MM.1S (cell line): ENCODE measurements around the gene DENND2D.
A peak's percentile ranks its signal among the peaks of the same experiment; 100 is the strongest.

Experiments used
- DNase-seq: peaks from one replicate; pipeline ENCODE4 v3.0.0-alpha.2; 2015
- H2AFZ ChIP-seq: fragments of 300-600 bp; sonication (generic); 2 replicates; pipeline ENCODE4 v1.6.0; 2016; ENCODE audit warnings: antibody characterized with exemption, low read length
- H3F3A ChIP-seq: fragments of 300-600 bp; sonication (generic); 2 replicates; pipeline ENCODE4 v1.6.1; 2016; ENCODE audit warnings: mild to moderate bottlenecking, antibody characterized with exemption, low read length, moderate library complexity, mixed read lengths; ENCODE audit not compliant: insufficient read depth
- H3K27ac ChIP-seq: fragments of 300-600 bp; sonication (generic); 2 replicates; pipeline ENCODE4 v1.5.1; 2016; ENCODE audit warnings: mild to moderate bottlenecking, low read length
- H3K27me3 ChIP-seq: fragments of 300-600 bp; sonication (generic); replicated peaks from 2 replicates; pipeline ENCODE4 v1.6.0; 2016; ENCODE audit warnings: low read length; ENCODE audit not compliant: insufficient read depth
- H3K36me3 ChIP-seq: fragments of 300-600 bp; sonication (generic); replicated peaks from 2 replicates; pipeline ENCODE4 v1.6.1; 2016; ENCODE audit warnings: mild to moderate bottlenecking, low read length, mixed read lengths; ENCODE audit not compliant: insufficient read depth
- H3K4me1 ChIP-seq: fragments of 300-600 bp; sonication (generic); 2 replicates; pipeline ENCODE4 v1.6.1; 2016; ENCODE audit warnings: low read length, mixed read lengths
- H3K4me2 ChIP-seq: fragments of 300-600 bp; sonication (generic); 2 replicates; pipeline ENCODE4 v1.6.0; 2016; ENCODE audit warnings: low read depth, low read length
- H3K4me3 ChIP-seq: fragments of 300-600 bp; sonication (generic); 2 replicates; pipeline ENCODE4 v1.5.1; 2016; ENCODE audit warnings: low read length, mixed read lengths
- H3K79me2 ChIP-seq: fragments of 300-600 bp; sonication (generic); 2 replicates; pipeline ENCODE4 v1.6.1; 2016; ENCODE audit warnings: mixed run types, low read length, mixed read lengths
- H3K9ac ChIP-seq: fragments of 300-600 bp; sonication (generic); 2 replicates; pipeline ENCODE4 v1.6.1; 2016; ENCODE audit warnings: low read length, mixed read lengths
- H3K9me2 ChIP-seq: fragments of 300-600 bp; sonication (generic); replicated peaks from 2 replicates; pipeline ENCODE4 v1.6.1; 2016; ENCODE audit warnings: mild to moderate bottlenecking, low read length, mixed read lengths; ENCODE audit not compliant: insufficient read depth
- H3K9me3 ChIP-seq: fragments of 300-600 bp; sonication (generic); replicated peaks from 2 replicates; pipeline ENCODE4 v1.6.1; 2016; ENCODE audit warnings: mild to moderate bottlenecking, low read length, mixed read lengths; ENCODE audit not compliant: insufficient read depth
- H4K20me1 ChIP-seq: fragments of 300-600 bp; sonication (generic); 2 replicates; pipeline ENCODE4 v1.6.1; 2016; ENCODE audit warnings: mild to moderate bottlenecking, low read length, moderate library complexity, mixed read lengths; ENCODE audit not compliant: insufficient read depth
- CTCF ChIP-seq: fragments of 300-600 bp; sonication (generic); IDR thresholded peaks from 2 replicates; pipeline ENCODE4 v1.5.1; 2016; ENCODE audit warnings: antibody characterized with exemption, low read length, mixed read lengths
- EZH2 ChIP-seq: fragments of 300-600 bp; sonication (generic); optimal IDR thresholded peaks from 2 replicates; pipeline ENCODE3; 2017; ENCODE audit warnings: low read depth, mild to moderate bottlenecking, antibody characterized with exemption, low read length, mixed read lengths
- EZH2phosphoT487 ChIP-seq: fragments of 300-600 bp; sonication (generic); IDR thresholded peaks from 2 replicates; pipeline ENCODE4 v1.6.1; 2018; ENCODE audit warnings: antibody characterized with exemption, low read length

Gene DENND2D

GRCh38 chr1:111220302-111220890 lies 19.9 kb upstream of the DENND2D start:
- no peak for DNase-seq
- Histone ChIP-seq H3F3A (peaks cover 35% of the 10 kb centered on the region), H3K36me3 (no peaks in the 10 kb centered on the region), H3K9me3 (no peaks in the 10 kb centered on the region), H3K27me3 (no peaks in the 10 kb centered on the region), H3K27ac (peak overlapping the region; percentile 74; the same call in 1 of the 2 replicates), H2AFZ (no peak overlapping the region), H3K9ac (no peak overlapping the region), H3K4me3 (no peak overlapping the region), H4K20me1 (no peaks in the 10 kb centered on the region), H3K4me1 (peaks cover 63% of the 10 kb centered on the region), H3K4me2 (peak overlapping the region; percentile 57), H3K79me2 (no peaks in the 10 kb centered on the region), H3K9me2 (no peaks in the 10 kb centered on the region)
- TF ChIP-seq CTCF (no peak), EZH2phosphoT487 (no peak), EZH2 (no peak)

GRCh38 chr1:111219557-111220286 lies 19.3 kb upstream of the DENND2D start:
- Histone ChIP-seq H3K4me2 (peak overlapping the region; percentile 57), H3K27me3 (no peaks in the 10 kb centered on the region), H3K9ac (peak overlapping the region; percentile 18; the same call in 1 of the 2 replicates), H3K36me3 (no peaks in the 10 kb centered on the region), H2AFZ (peak overlapping the region; percentile 48; the same call in 1 of the 2 replicates), H3K4me3 (no peak overlapping the region), H3K9me3 (no peaks in the 10 kb centered on the region), H3F3A (peaks cover 38% of the 10 kb centered on the region), H3K79me2 (no peaks in the 10 kb centered on the region), H3K27ac (peak overlapping the region; percentile 74), H3K9me2 (no peaks in the 10 kb centered on the region), H4K20me1 (no peaks in the 10 kb centered on the region), H3K4me1 (peaks cover 70% of the 10 kb centered on the region)
- no peak for TF ChIP-seq EZH2
- TF ChIP-seq CTCF, result no peak
- TF ChIP-seq EZH2phosphoT487, result no peak
- peak; percentile 44 for DNase-seq

- Histone ChIP-seq H3K4me1 (peaks cover 78% of the 10 kb centered on the region), H2AFZ (peak overlapping the region; percentile 48; the same call in 1 of the 2 replicates), H3K36me3 (no peaks in the 10 kb centered on the region), H3K9me3 (no peaks in the 10 kb centered on the region), H3K27ac (peak overlapping the region; percentile 74), H3K27me3 (no peaks in the 10 kb centered on the region), H3F3A (peaks cover 38% of the 10 kb centered on the region), H4K20me1 (no peaks in the 10 kb centered on the region), H3K9me2 (no peaks in the 10 kb centered on the region), H3K4me2 (peak overlapping the region; percentile 57), H3K79me2 (no peaks in the 10 kb centered on the region), H3K9ac (peak overlapping the region; percentile 18; the same call in 1 of the 2 replicates), H3K4me3 (no peak overlapping the region)
- no peak for DNase-seq
- no peak for TF ChIP-seq CTCF
- TF ChIP-seq EZH2, result no peak
- no peak for TF ChIP-seq EZH2phosphoT487
Measured at GRCh38 chr1:111218701-111219556, 18.5 kb upstream of the DENND2D start.
